ENCODE results near the gene MAX. TPM values are rescaled to one million over a fixed set of nuclear protein-coding genes. Genes with fewer than 3 reads are reported as not detected.

Gene MAX
- total and polyA plus RNA-seq, 9 donors = 26.2 to 43.7 (median 35.2) TPM

DNA sequence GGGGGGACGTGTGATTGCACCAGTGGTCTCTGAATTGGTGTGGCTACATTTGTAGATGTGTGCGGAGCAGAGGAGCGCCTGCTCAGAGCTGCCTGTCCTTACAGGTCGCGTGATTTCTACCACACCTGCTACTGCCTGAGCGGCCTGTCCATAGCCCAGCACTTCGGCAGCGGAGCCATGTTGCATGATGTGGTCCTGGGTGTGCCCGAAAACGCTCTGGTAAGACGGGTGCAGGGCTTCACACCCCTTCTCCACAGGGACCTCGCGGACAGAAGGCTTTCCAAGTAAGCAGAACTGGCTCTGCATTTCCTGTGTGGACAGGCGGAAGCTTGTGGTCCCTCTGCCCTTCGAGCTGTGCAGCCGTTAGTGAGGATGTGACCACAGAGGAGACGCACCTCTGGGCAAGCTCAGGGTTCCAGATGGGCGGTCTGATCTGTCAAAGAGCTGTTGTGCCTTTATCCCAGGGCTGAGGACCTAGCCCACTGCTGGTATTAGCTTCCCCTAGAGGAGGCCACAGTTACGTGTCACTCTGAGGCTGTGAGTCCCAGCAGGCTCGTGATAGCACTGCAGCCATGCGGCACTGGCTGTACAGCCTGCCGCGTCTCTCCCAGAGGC lies 47.7 kb downstream of the MAX start:
- WGBS (ENCODE audit: insufficient coverage) = 79% methylated on average over 20 of the region's 23 CpGs
- Histone ChIP-seq H3K9me3 (replicated peaks; ENCODE audit: control insufficient read depth, low read depth, low read length) (no peaks in the 10 kb centered on the region), H3K27ac (ENCODE audit: low read length) (no peak overlapping the region), H3K36me3 (ENCODE audit: control insufficient read depth, insufficient read depth, low read length) (peaks cover 38% of the 10 kb centered on the region), H3K4me3 (ENCODE audit: low read length) (no peak overlapping the region), H3K27me3 (ENCODE audit: control insufficient read depth, insufficient read depth, low read length) (no peaks in the 10 kb centered on the region), H3K4me1 (ENCODE audit: control insufficient read depth, insufficient read depth, low read length) (no peaks in the 10 kb centered on the region)
- no peak for DNase-seq

DNA sequence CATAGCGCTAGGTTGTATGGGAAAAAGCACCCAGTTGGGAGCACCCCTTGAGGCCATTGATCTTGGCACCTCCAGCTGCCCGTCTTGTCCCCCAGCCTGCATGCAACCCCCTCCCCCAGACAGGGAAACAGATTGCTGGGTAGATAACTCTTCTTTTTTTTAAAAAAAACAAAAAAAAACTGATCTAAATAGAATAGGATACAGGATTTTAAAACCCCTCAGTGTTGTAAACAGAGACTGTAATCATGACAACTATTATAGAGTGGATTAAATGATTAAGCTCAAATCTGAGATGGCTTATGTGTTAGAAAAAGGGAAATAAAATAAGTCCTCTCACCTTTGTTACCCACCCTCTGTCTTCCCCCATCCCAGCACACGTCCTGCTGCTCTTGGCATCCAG lies 48.9 kb downstream of the MAX start:
- H3K27me3 ChIP-seq (ENCODE audit: control insufficient read depth, insufficient read depth, low read length) = no peaks in the 10 kb centered on the region
- no peak overlapping the region for H3K4me3 ChIP-seq (ENCODE audit: low read length)
- no peak overlapping the region for H3K27ac ChIP-seq (ENCODE audit: low read length)
- peaks cover 40% of the 10 kb centered on the region for H3K36me3 ChIP-seq (ENCODE audit: control insufficient read depth, insufficient read depth, low read length)
- H3K9me3 ChIP-seq (replicated peaks; ENCODE audit: control insufficient read depth, low read depth, low read length) = no peaks in the 10 kb centered on the region
- no CpG with 5 or more reads among the region's 3 CpGs for WGBS (ENCODE audit: insufficient coverage)
- H3K4me1 ChIP-seq (ENCODE audit: control insufficient read depth, insufficient read depth, low read length) = no peaks in the 10 kb centered on the region
- no peak for DNase-seq

GRCh38 chr14:65052832-65053231 lies 49.5 kb downstream of the MAX start:
- H3K9me3 ChIP-seq (replicated peaks; ENCODE audit: control insufficient read depth, low read depth, low read length) = no peaks in the 10 kb centered on the region
- H3K4me1 ChIP-seq (ENCODE audit: control insufficient read depth, insufficient read depth, low read length) = no peaks in the 10 kb centered on the region
- DNase-seq = no peak
- no peak overlapping the region for H3K27ac ChIP-seq (ENCODE audit: low read length)
- H3K36me3 ChIP-seq (ENCODE audit: control insufficient read depth, insufficient read depth, low read length) = peaks cover 42% of the 10 kb centered on the region
- H3K27me3 ChIP-seq (ENCODE audit: control insufficient read depth, insufficient read depth, low read length) = no peaks in the 10 kb centered on the region
- no peak overlapping the region for H3K4me3 ChIP-seq (ENCODE audit: low read length)
- WGBS (ENCODE audit: insufficient coverage) = 80% methylated on average over 4 of the region's 4 CpGs

DNA sequence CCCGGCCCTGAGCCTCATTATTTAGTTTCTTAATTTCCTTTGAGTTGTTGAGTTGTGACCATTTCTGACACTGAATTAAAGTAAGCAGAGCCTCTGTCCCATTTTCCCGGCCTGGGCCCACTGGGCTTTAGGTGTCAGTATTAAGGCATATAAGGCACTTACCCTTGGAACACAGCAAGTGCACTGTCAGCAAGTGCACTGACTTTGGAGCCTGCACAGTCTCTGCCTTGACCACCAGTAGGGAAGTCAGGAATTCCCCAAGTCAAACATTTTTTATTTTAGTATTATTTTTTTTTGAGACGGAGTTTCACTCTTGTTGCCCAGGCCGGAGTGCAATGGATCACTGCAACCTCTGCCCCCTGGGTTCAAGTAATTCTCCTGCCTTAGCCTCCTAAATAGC lies 56.6 kb downstream of the MAX start:
- Histone ChIP-seq H3K36me3 (ENCODE audit: control insufficient read depth, insufficient read depth, low read length) (peaks cover 46% of the 10 kb centered on the region), H3K27me3 (ENCODE audit: control insufficient read depth, insufficient read depth, low read length) (no peaks in the 10 kb centered on the region), H3K9me3 (replicated peaks; ENCODE audit: control insufficient read depth, low read depth, low read length) (no peaks in the 10 kb centered on the region), H3K4me1 (ENCODE audit: control insufficient read depth, insufficient read depth, low read length) (no peaks in the 10 kb centered on the region), H3K27ac (ENCODE audit: low read length) (no peak overlapping the region), H3K4me3 (ENCODE audit: low read length) (no peak overlapping the region)
- no peak for DNase-seq
- WGBS (ENCODE audit: insufficient coverage) = no CpG with 5 or more reads among the region's 4 CpGs

- no peaks in the 10 kb centered on the region for H3K4me1 ChIP-seq (ENCODE audit: control insufficient read depth, insufficient read depth, low read length)
- DNase-seq = no peak
- no peak overlapping the region for H3K4me3 ChIP-seq (ENCODE audit: low read length)
- peaks cover 49% of the 10 kb centered on the region for H3K36me3 ChIP-seq (ENCODE audit: control insufficient read depth, insufficient read depth, low read length)
- 80% methylated on average over 3 of the region's 5 CpGs for WGBS (ENCODE audit: insufficient coverage)
- no peak overlapping the region for H3K27ac ChIP-seq (ENCODE audit: low read length)
- no peaks in the 10 kb centered on the region for H3K9me3 ChIP-seq (replicated peaks; ENCODE audit: control insufficient read depth, low read depth, low read length)
- no peaks in the 10 kb centered on the region for H3K27me3 ChIP-seq (ENCODE audit: control insufficient read depth, insufficient read depth, low read length)
These were observed 57.3 kb downstream of the MAX start for GRCh38 chr14:65045006-65045405.

- Histone ChIP-seq H3K9me3 (replicated peaks; ENCODE audit: control insufficient read depth, low read depth, low read length) (no peaks in the 10 kb centered on the region), H3K27ac (ENCODE audit: low read length) (no peak overlapping the region), H3K4me3 (ENCODE audit: low read length) (no peak overlapping the region), H3K4me1 (ENCODE audit: control insufficient read depth, insufficient read depth, low read length) (no peaks in the 10 kb centered on the region), H3K36me3 (ENCODE audit: control insufficient read depth, insufficient read depth, low read length) (peaks cover 52% of the 10 kb centered on the region), H3K27me3 (ENCODE audit: control insufficient read depth, insufficient read depth, low read length) (no peaks in the 10 kb centered on the region)
- no peak for DNase-seq
- 79% methylated on average over 6 of the region's 9 CpGs for WGBS (ENCODE audit: insufficient coverage)
These were observed 57.7 kb downstream of the MAX start for GRCh38 chr14:65044596-65044959.

DNA sequence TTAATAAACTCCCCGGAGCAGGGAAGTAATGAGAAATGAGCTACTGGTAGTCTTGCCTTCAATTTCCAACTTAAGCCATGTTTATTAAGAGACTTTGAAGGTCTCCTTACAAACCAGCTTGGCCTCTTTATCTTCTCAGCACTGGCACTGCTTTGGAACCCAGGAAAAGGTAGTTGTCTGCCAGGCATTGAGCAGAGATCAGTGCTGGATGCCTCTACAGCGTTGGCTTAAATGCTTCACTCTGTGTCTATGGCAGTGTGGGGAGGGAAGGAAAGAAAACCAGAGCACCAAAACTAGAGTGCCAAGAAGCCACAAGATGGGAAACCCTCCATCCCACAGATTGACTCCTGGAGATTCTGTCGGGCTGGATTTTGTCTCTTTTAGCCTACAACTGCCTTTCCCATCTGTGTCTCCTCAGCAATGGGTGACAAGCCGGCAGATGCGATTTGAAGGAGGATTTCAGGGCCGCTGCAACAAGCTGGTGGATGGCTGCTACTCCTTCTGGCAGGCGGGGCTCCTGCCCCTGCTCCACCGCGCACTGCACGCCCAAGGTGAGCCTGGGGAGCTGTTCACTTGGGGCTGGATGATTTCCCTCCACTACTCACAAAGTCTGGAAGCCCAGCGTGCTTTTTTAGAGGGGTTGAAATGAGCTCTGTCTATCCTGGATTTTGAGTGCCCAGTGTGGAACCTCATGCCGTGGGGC lies 58.3 kb downstream of the MAX start:
- H3K4me1 ChIP-seq (ENCODE audit: control insufficient read depth, insufficient read depth, low read length) = no peaks in the 10 kb centered on the region
- DNase-seq = no peak
- H3K9me3 ChIP-seq (replicated peaks; ENCODE audit: control insufficient read depth, low read depth, low read length) = no peaks in the 10 kb centered on the region
- H3K27me3 ChIP-seq (ENCODE audit: control insufficient read depth, insufficient read depth, low read length) = no peaks in the 10 kb centered on the region
- H3K36me3 ChIP-seq (ENCODE audit: control insufficient read depth, insufficient read depth, low read length) = peaks cover 52% of the 10 kb centered on the region
- no peak overlapping the region for H3K4me3 ChIP-seq (ENCODE audit: low read length)
- WGBS (ENCODE audit: insufficient coverage) = 75% methylated on average over 6 of the region's 12 CpGs
- no peak overlapping the region for H3K27ac ChIP-seq (ENCODE audit: low read length)

- no peak for DNase-seq
- H3K4me3 ChIP-seq (ENCODE audit: low read length) = no peak overlapping the region
- no peak overlapping the region for H3K27ac ChIP-seq (ENCODE audit: low read length)
- peaks cover 47% of the 10 kb centered on the region for H3K36me3 ChIP-seq (ENCODE audit: control insufficient read depth, insufficient read depth, low read length)
- H3K9me3 ChIP-seq (replicated peaks; ENCODE audit: control insufficient read depth, low read depth, low read length) = no peaks in the 10 kb centered on the region
- no peaks in the 10 kb centered on the region for H3K4me1 ChIP-seq (ENCODE audit: control insufficient read depth, insufficient read depth, low read length)
- H3K27me3 ChIP-seq (ENCODE audit: control insufficient read depth, insufficient read depth, low read length) = no peaks in the 10 kb centered on the region
- WGBS (ENCODE audit: insufficient coverage) = 84% methylated on average over 5 of the region's 8 CpGs
These were observed 59.5 kb downstream of the MAX start for GRCh38 chr14:65042731-65043372.

GRCh38 chr14:65042296-65042695 lies 60.0 kb downstream of the MAX start:
- Histone ChIP-seq H3K36me3 (ENCODE audit: control insufficient read depth, insufficient read depth, low read length) (peaks cover 47% of the 10 kb centered on the region), H3K27ac (ENCODE audit: low read length) (no peak overlapping the region), H3K4me3 (ENCODE audit: low read length) (no peak overlapping the region)

DNA sequence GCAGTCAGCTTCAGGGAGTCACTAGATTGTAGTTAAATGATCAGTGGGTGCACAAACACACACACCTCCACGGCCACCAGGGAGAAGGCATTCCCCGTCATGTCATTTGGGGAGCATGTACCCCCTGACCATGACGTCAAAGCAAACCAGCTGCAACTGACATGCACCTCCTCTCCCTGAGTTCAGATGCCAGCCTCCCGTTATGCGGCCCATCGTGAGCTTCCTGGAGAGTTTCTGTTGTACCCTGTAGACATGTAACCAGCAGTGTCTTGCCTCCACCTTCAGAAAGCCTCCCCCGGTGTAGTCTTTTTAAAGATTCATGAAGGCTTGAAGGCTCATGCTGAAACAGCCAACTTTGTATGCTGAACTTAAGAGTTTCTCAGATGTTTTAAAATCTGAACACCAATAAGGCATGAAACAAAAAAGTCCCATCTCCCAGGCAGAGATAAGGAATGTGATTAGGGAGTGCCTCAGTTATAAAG lies 60.8 kb downstream of the MAX start:
- Histone ChIP-seq H3K9me3 (replicated peaks; ENCODE audit: control insufficient read depth, low read depth, low read length) (no peaks in the 10 kb centered on the region), H3K27me3 (ENCODE audit: control insufficient read depth, insufficient read depth, low read length) (no peaks in the 10 kb centered on the region), H3K4me3 (ENCODE audit: low read length) (no peak overlapping the region), H3K4me1 (ENCODE audit: control insufficient read depth, insufficient read depth, low read length) (no peaks in the 10 kb centered on the region), H3K36me3 (ENCODE audit: control insufficient read depth, insufficient read depth, low read length) (peaks cover 46% of the 10 kb centered on the region), H3K27ac (ENCODE audit: low read length) (no peak overlapping the region)
- 75% methylated on average over 4 of the region's 7 CpGs for WGBS (ENCODE audit: insufficient coverage)
- DNase-seq = no peak

More at GRCh38 chr14:65042296-65042695, 60.0 kb downstream of the MAX start:
- H3K27me3 ChIP-seq (ENCODE audit: control insufficient read depth, insufficient read depth, low read length) = no peaks in the 10 kb centered on the region
- no CpG with 5 or more reads among the region's 3 CpGs for WGBS (ENCODE audit: insufficient coverage)
- no peak for DNase-seq
- H3K9me3 ChIP-seq (replicated peaks; ENCODE audit: control insufficient read depth, low read depth, low read length) = no peaks in the 10 kb centered on the region
- H3K4me1 ChIP-seq (ENCODE audit: control insufficient read depth, insufficient read depth, low read length) = no peaks in the 10 kb centered on the region
